HG02623 (cell line): Measurements from ENCODE around the gene FEM1B.

ENCODE experiments used
- ATAC-seq: cut with Tn5 transposase; IDR thresholded peaks from one replicate; pipeline ENCODE4 v1.9.1; 2021; ENCODE audit warnings: moderate library complexity; ENCODE audit not compliant: unreplicated experiment

The FEM1B gene

DNA sequence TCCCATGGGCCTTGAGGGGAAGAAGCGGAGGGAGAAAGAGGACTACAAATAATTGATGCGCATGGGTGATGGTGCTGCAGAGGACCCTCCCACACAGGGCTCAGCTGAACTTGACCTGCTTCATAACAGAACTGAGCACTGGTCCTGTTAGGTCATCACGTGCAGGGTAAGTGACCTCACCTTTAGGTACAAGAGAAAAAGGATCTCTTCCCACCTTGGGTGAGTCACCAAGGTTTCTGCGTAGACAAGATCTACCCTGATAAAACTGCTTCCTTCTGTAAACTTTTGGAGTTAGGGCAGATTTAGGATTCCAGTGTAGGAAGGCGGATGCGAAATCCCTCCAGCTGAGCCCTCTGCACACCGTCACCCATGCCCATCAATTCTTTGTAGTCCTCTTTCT, 67.1 kb downstream of the FEM1B start:
- no peak for ATAC-seq
